KOPT-K1 (cell line): ENCODE measurements around the gene CDHR1.
"Not testable (repeated sequence)": the region's sequence is repeated elsewhere in the genome, so short reads cannot be mapped to it uniquely, and the experiment has no call there.

Source experiments
- H3K27ac ChIP-seq: fragments of 200-600 bp; sonication (generic); 2 replicates; pipeline ENCODE4 v1.5.1; 2016; ENCODE audit warnings: antibody characterized with exemption, mild to moderate bottlenecking, low read depth, low read length; ENCODE audit not compliant: poor library complexity, severe bottlenecking
- H3K36me3 ChIP-seq: fragments of 200-600 bp; sonication (generic); 2 replicates; pipeline ENCODE4 v1.5.1; 2017; ENCODE audit warnings: antibody characterized with exemption, mild to moderate bottlenecking, low read length, moderate library complexity; ENCODE audit not compliant: insufficient read depth
- H3K9me3 ChIP-seq: fragments of 200-600 bp; sonication (generic); 2 replicates; pipeline ENCODE4 v1.5.1; 2017; ENCODE audit warnings: antibody characterized with exemption, low read length, mild to moderate bottlenecking; ENCODE audit not compliant: insufficient read depth, poor library complexity, severe bottlenecking

The CDHR1 gene

GRCh38 chr10:84167289-84167653 lies 27.1 kb upstream of the CDHR1 start:
- H3K9me3 ChIP-seq, H3K36me3 ChIP-seq, H3K27ac ChIP-seq: not testable (repeated sequence)

DNA sequence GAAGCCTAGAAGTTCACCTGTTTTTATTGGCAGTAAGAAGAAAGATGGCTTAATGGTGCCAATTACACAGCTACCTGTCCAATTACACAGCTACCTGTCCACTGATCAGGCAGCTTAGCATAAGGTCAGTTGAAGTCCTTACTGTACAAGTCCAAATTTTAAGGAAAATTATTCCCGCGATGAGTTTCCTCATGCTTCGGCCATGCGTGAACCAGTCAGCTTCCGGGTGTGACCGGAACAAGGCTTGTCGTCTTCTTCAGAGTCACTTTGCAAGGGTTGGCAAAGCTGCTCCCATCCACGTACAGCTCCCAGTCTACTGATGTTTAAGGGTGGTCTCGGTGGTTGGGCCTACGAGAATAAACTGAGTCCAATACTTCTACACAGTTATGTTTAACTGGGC lies 26.0 kb upstream of the CDHR1 start:
- H3K36me3 ChIP-seq, H3K9me3 ChIP-seq: not testable (repeated sequence)

DNA sequence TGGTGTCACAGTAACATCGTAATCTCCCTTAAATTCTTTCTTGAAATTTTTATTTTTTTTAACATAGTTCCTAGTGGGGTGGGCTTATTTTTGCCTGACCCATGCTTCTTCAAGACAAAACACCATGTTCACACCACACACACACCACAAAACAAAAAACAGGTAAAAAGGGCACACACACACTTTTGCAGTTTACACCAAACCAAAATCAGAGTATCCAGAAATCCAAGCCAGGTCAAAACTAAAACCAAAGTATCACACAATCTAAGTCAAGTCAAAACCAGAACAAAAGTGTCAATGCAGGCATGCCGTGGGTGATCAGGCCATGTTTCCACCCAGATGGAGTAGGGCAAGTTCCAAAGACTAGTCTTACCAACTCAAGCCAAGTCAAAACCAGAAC lies 23.1 kb upstream of the CDHR1 start:
- not testable (repeated sequence) for H3K27ac ChIP-seq, H3K36me3 ChIP-seq, H3K9me3 ChIP-seq

More for the DNA sequence above, 26.0 kb upstream of the CDHR1 start:
- H3K27ac ChIP-seq: not testable (repeated sequence)

GRCh38 chr10:84171700-84172466 lies 22.5 kb upstream of the CDHR1 start:
- H3K9me3 ChIP-seq, H3K27ac ChIP-seq, H3K36me3 ChIP-seq: not testable (repeated sequence)

- no peak overlapping the region for H3K27ac ChIP-seq
- no peaks in the 10 kb centered on the region for H3K9me3 ChIP-seq
- no peaks in the 10 kb centered on the region for H3K36me3 ChIP-seq
Observed at GRCh38 chr10:84172467-84173356, 21.6 kb upstream of the CDHR1 start.

DNA sequence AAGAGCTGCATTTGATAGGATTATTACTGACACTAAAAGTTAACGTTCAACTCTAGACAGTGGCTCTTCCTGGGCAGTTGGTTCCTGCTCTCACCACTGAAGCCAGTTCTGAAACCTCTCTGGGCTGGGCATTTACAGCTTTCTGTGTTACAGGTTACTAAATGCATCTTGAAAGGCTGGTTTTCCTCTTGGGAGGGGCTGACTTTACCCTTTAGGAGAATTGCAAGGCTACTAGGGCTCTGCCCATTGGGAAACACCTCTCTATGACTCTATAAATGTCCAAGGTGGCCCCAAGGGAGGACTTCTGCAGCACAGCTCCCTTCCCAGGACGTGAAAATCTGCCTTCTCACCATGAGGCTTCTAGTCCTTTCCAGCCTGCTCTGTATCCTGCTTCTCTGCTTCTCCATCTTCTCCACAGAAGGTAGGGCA lies 20.8 kb upstream of the CDHR1 start, which contains the start of gene GPR15LG:
GPR15LG (plus strand) TSS at position 301 of the 429 bp plus-strand sequence; CDS start at position 352, 51 bp downstream.
- H3K9me3 ChIP-seq: no peaks in the 10 kb centered on the region
- no peaks in the 10 kb centered on the region for H3K36me3 ChIP-seq
- H3K27ac ChIP-seq: no peak within 1 kb of the TSS

GRCh38 chr10:84175436-84175835 lies 18.9 kb upstream of the CDHR1 start:
- Histone ChIP-seq H3K9me3 (no peaks in the 10 kb centered on the region), H3K27ac (no peak overlapping the region), H3K36me3 (no peaks in the 10 kb centered on the region)

DNA sequence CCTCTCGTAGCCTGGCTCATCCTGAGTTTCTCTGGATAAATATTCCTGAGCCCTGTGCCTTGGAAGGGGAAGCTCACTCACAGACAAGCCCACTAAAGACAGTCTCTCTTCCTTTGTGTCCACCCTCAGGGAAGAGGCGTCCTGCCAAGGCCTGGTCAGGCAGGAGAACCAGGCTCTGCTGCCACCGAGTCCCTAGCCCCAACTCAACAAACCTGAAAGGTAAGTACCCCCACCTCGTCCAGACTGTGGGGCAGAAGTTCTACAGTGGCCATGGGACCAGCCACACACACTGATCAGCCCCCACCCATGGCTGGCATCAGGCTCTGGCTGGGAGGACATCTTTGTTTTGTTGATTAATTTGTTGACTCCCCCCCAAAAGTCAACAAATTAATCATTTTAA lies 18.0 kb upstream of the CDHR1 start:
- H3K9me3 ChIP-seq: no peaks in the 10 kb centered on the region
- H3K27ac ChIP-seq: no peak overlapping the region
- H3K36me3 ChIP-seq: no peaks in the 10 kb centered on the region

GRCh38 chr10:84176836-84177474 lies 17.4 kb upstream of the CDHR1 start:
- Histone ChIP-seq H3K27ac (peak overlapping the region; percentile 39), H3K36me3 (no peaks in the 10 kb centered on the region)

GRCh38 chr10:84177541-84178141 lies 16.7 kb upstream of the CDHR1 start:
- Histone ChIP-seq H3K36me3 (no peaks in the 10 kb centered on the region), H3K9me3 (no peaks in the 10 kb centered on the region), H3K27ac (peak overlapping the region; percentile 39)

More at GRCh38 chr10:84176836-84177474, 17.4 kb upstream of the CDHR1 start:
- H3K9me3 ChIP-seq: no peaks in the 10 kb centered on the region

DNA sequence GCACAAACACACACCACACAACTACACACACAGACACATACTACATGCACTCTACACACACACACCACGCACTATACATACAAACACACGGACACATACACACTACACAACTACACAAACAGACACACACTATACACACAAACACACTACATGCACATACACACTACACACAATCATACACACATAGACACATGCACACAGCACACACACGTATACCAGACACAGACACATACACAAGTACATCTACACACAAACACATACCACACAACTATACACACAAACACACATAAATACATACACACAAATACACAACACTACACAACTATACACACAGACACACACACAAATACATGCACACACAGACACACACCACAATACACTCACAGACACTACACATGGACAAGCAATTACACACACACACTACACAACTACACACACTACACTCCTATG lies 16.2 kb upstream of the CDHR1 start:
- Histone ChIP-seq H3K36me3 (no peaks in the 10 kb centered on the region), H3K27ac (peak overlapping the region; percentile 39)

GRCh38 chr10:84179059-84179710 lies 15.2 kb upstream of the CDHR1 start:
- Histone ChIP-seq H3K9me3 (no peaks in the 10 kb centered on the region), H3K27ac (no peak overlapping the region)

More for the DNA sequence above, 16.2 kb upstream of the CDHR1 start:
- H3K9me3 ChIP-seq: no peaks in the 10 kb centered on the region

DNA sequence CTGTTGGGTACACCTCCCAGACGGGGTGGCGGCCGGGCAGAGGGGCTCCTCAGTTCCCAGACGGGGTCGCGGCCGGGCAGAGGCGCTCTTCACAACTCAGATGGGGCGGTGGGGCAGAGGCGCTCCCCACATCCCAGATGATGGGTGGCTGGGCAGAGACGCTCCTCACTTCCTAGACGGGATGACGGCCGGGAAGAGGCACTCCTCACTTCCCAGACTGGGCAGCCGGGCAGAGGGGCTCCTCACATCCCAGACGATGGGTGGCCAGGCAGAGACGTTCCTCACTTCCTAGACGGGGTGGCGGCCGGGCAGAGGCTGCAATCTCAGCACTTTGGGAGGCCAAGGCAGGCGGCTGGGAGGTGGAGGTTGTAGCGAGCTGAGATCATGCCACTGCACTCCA lies 14.0 kb upstream of the CDHR1 start:
- H3K36me3 ChIP-seq, H3K9me3 ChIP-seq, H3K27ac ChIP-seq: not testable (repeated sequence)

More at GRCh38 chr10:84179059-84179710, 15.2 kb upstream of the CDHR1 start:
- no peaks in the 10 kb centered on the region for H3K36me3 ChIP-seq

DNA sequence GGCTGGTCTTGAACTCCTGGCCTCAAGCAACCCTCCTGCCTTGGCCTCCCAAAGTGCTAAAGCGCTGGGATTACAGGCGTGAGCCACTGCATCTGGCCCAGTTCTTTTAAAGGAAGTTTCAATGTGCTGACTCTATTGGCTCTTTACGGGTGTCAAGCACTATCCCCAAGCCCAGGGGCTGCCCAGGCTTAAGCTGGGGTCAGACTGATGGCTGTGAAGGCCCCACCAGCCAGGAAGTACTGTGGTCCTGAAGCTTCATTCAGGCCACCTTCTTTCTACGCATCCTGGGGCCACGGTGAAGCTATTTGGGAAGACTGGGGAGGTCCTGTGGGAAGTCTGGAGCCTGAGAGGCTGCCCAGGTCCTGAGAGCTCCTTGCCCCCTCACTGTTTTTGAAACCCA lies 12.7 kb upstream of the CDHR1 start:
- Histone ChIP-seq H3K27ac (no peak overlapping the region), H3K36me3 (no peaks in the 10 kb centered on the region), H3K9me3 (no peaks in the 10 kb centered on the region)
